HEK293T (cell line): Measurements from ENCODE around the gene RIT2.

Experiments
- ARNT ChIP-seq: fragments of 450-650 bp; IDR thresholded peaks from 2 replicates; pipeline ENCODE4 v1.6.1; 2017; ENCODE audit warnings: mild to moderate bottlenecking
- BHLHE40 ChIP-seq: fragments of 450-650 bp; IDR thresholded peaks from 2 replicates; pipeline ENCODE4 v1.6.1; 2016; ENCODE audit warnings: mild to moderate bottlenecking, moderate library complexity, borderline replicate concordance
- FOXM1 ChIP-seq: fragments of 450-650 bp; IDR thresholded peaks from 2 replicates; pipeline ENCODE4 v1.6.1; 2017; ENCODE audit warnings: mild to moderate bottlenecking, borderline replicate concordance
- NFRKB ChIP-seq: fragments of 450-650 bp; IDR thresholded peaks from 2 replicates; pipeline ENCODE4 v1.6.1; 2016; ENCODE audit warnings: mild to moderate bottlenecking, moderate library complexity
- PKNOX1 ChIP-seq: fragments of 450-650 bp; IDR thresholded peaks from 2 replicates; pipeline ENCODE4 v1.6.1; 2016

GRCh38 chr18:42958353-42958752 lies 157.1 kb downstream of the RIT2 start:
- TF ChIP-seq NFRKB (no peak), PKNOX1 (no peak), FOXM1 (no peak), BHLHE40 (no peak), ARNT (no peak)
